ENCODE results near the gene EEPD1. TPM values are rescaled to one million over a fixed set of nuclear protein-coding genes. Genes with fewer than 3 reads are reported as not detected.

EEPD1 gene
- polyA plus RNA-seq, 3 donors from 2014 or later = 1.3 to 4.4 (median 2.1) TPM

GRCh38 chr7:36278620-36279172 is 125.6 kb downstream of the EEPD1 start:
- Mint-ChIP-seq H3K27ac (no peak overlapping the region), H3K4me3 (no peak overlapping the region)

GRCh38 chr7:36279200-36279925 is 126.3 kb downstream of the EEPD1 start:
- no peak for DNase-seq
- H3K27me3 Mint-ChIP-seq (ENCODE audit: low read depth in 3 of 3) = peaks cover 2 to 9% (median 5%) of the 10 kb centered on the region in 3 donors
- no peaks in the 10 kb centered on the region for H3K9me3 Mint-ChIP-seq
- no peaks in the 10 kb centered on the region for H3K36me3 Mint-ChIP-seq
- no peak overlapping the region for H3K27ac Mint-ChIP-seq
- peaks cover 16 to 17% of the 10 kb centered on the region in 2 donors for H3K4me1 Mint-ChIP-seq
- H3K4me3 Mint-ChIP-seq = no peak overlapping the region

More at GRCh38 chr7:36278620-36279172, 125.6 kb downstream of the EEPD1 start:
- Mint-ChIP-seq H3K27me3 (ENCODE audit: low read depth in 3 of 3) (peaks cover 2 to 9% (median 5%) of the 10 kb centered on the region in 3 donors), H3K36me3 (no peaks in the 10 kb centered on the region), H3K9me3 (no peaks in the 10 kb centered on the region), H3K4me1 (peaks cover 9 to 11% of the 10 kb centered on the region in 2 donors)
- no peak for DNase-seq

DNA sequence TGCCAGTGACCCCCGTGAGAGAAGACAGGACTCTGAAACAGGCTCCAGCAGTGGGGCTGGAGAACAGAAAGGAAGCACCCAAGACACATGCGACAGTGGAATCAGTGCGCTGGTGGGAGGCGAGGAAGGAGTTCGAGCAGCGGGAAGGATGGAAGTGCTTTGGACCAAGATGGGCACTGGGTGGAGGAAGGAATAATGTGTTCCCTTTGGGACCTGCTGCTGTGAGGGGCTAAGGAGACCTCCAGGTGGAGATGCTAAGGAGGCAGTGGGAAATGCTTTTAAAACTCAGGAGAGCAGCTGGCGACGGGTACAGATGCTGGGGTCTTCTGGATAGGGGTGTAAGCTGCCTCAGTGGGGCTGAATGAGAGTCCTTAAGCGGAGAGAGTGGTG is 126.9 kb downstream of the EEPD1 start:
- Mint-ChIP-seq H3K9me3 (no peaks in the 10 kb centered on the region), H3K27me3 (ENCODE audit: low read depth in 3 of 3) (peaks cover 2 to 9% (median 5%) of the 10 kb centered on the region in 3 donors), H3K4me3 (no peak overlapping the region), H3K36me3 (no peaks in the 10 kb centered on the region), H3K27ac (no peak overlapping the region), H3K4me1 (peaks cover 20 to 21% of the 10 kb centered on the region in 2 donors)
- no peak for DNase-seq

GRCh38 chr7:36280840-36281812 is 128.1 kb downstream of the EEPD1 start:
- Mint-ChIP-seq H3K27me3 (ENCODE audit: low read depth in 3 of 3) (peaks cover 2 to 9% (median 5%) of the 10 kb centered on the region in 3 donors), H3K4me1 (peaks cover 25 to 28% of the 10 kb centered on the region in 2 donors), H3K36me3 (no peaks in the 10 kb centered on the region), H3K4me3 (no peak overlapping the region), H3K27ac (no peak overlapping the region), H3K9me3 (no peaks in the 10 kb centered on the region)
- DNase-seq = no peak

GRCh38 chr7:36281945-36282717 is 129.1 kb downstream of the EEPD1 start:
- DNase-seq = no peak
- Mint-ChIP-seq H3K36me3 (no peaks in the 10 kb centered on the region), H3K4me1 (peaks cover 33 to 34% of the 10 kb centered on the region in 2 donors), H3K9me3 (no peaks in the 10 kb centered on the region), H3K27me3 (ENCODE audit: low read depth in 3 of 3) (peaks cover 2 to 9% (median 5%) of the 10 kb centered on the region in 3 donors), H3K4me3 (no peak overlapping the region), H3K27ac (peak overlapping the region in 1 of 6 donors; percentile 7)

- no peak for DNase-seq
- peaks cover 44% of the 10 kb centered on the region in 2 donors for H3K4me1 Mint-ChIP-seq
- H3K27ac Mint-ChIP-seq = peak overlapping the region in 1 of 6 donors; percentile 24
- H3K36me3 Mint-ChIP-seq = no peaks in the 10 kb centered on the region
- H3K9me3 Mint-ChIP-seq = no peaks in the 10 kb centered on the region
- no peak overlapping the region for H3K4me3 Mint-ChIP-seq
- peaks cover 2 to 9% (median 5%) of the 10 kb centered on the region in 3 donors for H3K27me3 Mint-ChIP-seq (ENCODE audit: low read depth in 3 of 3)
Observed at GRCh38 chr7:36283181-36283580, 130.1 kb downstream of the EEPD1 start.

GRCh38 chr7:36283711-36284130 is 130.7 kb downstream of the EEPD1 start:
- Mint-ChIP-seq H3K36me3 (no peaks in the 10 kb centered on the region), H3K9me3 (no peaks in the 10 kb centered on the region), H3K27me3 (ENCODE audit: low read depth in 3 of 3) (peaks cover 2 to 9% (median 5%) of the 10 kb centered on the region in 3 donors), H3K4me1 (peaks cover 47% of the 10 kb centered on the region in 2 donors), H3K4me3 (peak overlapping the region in 3 of 5 donors; percentile 3 to 48 (median 10)), H3K27ac (peak overlapping the region in 3 of 6 donors; percentile 6 to 80 (median 67))
- DNase-seq = peak; percentile 13 to 25 (median 21)

- DNase-seq = no peak
- no peaks in the 10 kb centered on the region for H3K36me3 Mint-ChIP-seq
- peak overlapping the region in 1 of 6 donors; percentile 31 for H3K27ac Mint-ChIP-seq
- H3K4me3 Mint-ChIP-seq = no peak overlapping the region
- no peaks in the 10 kb centered on the region for H3K9me3 Mint-ChIP-seq
- peaks cover 0 to 7% (median 5%) of the 10 kb centered on the region in 3 donors for H3K27me3 Mint-ChIP-seq (ENCODE audit: low read depth in 3 of 3)
- H3K4me1 Mint-ChIP-seq = peaks cover 49 to 52% of the 10 kb centered on the region in 2 donors
Observed at GRCh38 chr7:36284456-36285090, 131.5 kb downstream of the EEPD1 start.

GRCh38 chr7:36285276-36285675 is 132.2 kb downstream of the EEPD1 start:
- peaks cover 49 to 52% of the 10 kb centered on the region in 2 donors for H3K4me1 Mint-ChIP-seq
- H3K4me3 Mint-ChIP-seq = no peak overlapping the region
- peak overlapping the region in 1 of 6 donors; percentile 31 for H3K27ac Mint-ChIP-seq
- DNase-seq = no peak
- peaks cover 0 to 5% (median 1%) of the 10 kb centered on the region in 3 donors for H3K27me3 Mint-ChIP-seq (ENCODE audit: low read depth in 3 of 3)
- H3K9me3 Mint-ChIP-seq = no peaks in the 10 kb centered on the region
- no peaks in the 10 kb centered on the region for H3K36me3 Mint-ChIP-seq

GRCh38 chr7:36286226-36286625 is 133.2 kb downstream of the EEPD1 start:
- H3K27ac Mint-ChIP-seq = peak overlapping the region; percentile 16 to 99 (median 86)
- H3K9me3 Mint-ChIP-seq = no peaks in the 10 kb centered on the region
- no peaks in the 10 kb centered on the region for H3K36me3 Mint-ChIP-seq
- DNase-seq = peak; percentile 33 to 37 (median 35)
- peaks cover 49 to 53% of the 10 kb centered on the region in 2 donors for H3K4me1 Mint-ChIP-seq
- peak overlapping the region; percentile 48 to 83 (median 61) for H3K4me3 Mint-ChIP-seq
- peaks cover 0 to 5% (median 0%) of the 10 kb centered on the region in 3 donors for H3K27me3 Mint-ChIP-seq (ENCODE audit: low read depth in 3 of 3)

DNA sequence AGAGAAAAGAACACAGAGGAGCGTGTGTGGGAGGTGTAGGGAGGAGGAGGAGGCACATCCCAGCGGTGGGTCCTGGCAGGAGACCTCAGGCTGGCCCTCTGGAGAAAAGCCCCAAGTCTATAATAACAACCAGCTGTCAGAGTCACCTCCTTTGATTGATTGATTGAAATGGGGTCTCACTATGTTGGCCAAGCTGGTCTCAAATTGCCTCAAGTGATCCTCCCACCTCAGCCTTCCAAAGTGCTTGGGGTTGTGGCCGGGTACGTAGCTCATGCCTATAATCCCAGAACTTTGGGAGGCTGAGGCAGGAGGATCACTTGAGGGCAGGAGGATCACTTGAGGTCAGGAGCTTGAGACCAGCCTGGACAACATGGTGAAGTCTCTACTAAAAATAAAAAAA is 133.6 kb downstream of the EEPD1 start:
- Mint-ChIP-seq H3K4me1 (peaks cover 52 to 57% of the 10 kb centered on the region in 2 donors), H3K4me3 (peak overlapping the region; percentile 48 to 83 (median 61)), H3K9me3 (no peaks in the 10 kb centered on the region), H3K27ac (peak overlapping the region; percentile 16 to 99 (median 86)), H3K36me3 (no peaks in the 10 kb centered on the region), H3K27me3 (ENCODE audit: low read depth in 3 of 3) (peaks cover 0 to 4% (median 2%) of the 10 kb centered on the region in 3 donors)
- DNase-seq = no peak

GRCh38 chr7:36287371-36288241 is 134.6 kb downstream of the EEPD1 start:
- DNase-seq = peak in 1 of 3 donors; percentile 23
- peak overlapping the region; percentile 5 to 86 (median 62) for H3K27ac Mint-ChIP-seq
- peaks cover 53 to 65% of the 10 kb centered on the region in 2 donors for H3K4me1 Mint-ChIP-seq

More at GRCh38 chr7:36287371-36288241, 134.6 kb downstream of the EEPD1 start:
- Mint-ChIP-seq H3K27me3 (ENCODE audit: low read depth in 3 of 3) (peaks cover 0 to 4% (median 2%) of the 10 kb centered on the region in 3 donors), H3K9me3 (no peaks in the 10 kb centered on the region), H3K4me3 (peak overlapping the region; percentile 36 to 69 (median 62)), H3K36me3 (no peaks in the 10 kb centered on the region)
